Activated naive CD4-positive, alpha-beta T cell treated with anti-CD3 and anti-CD28 coated beads, Interleukin-2, amount 10 ng/mL, durations not matched to agents 7 days and 5 days (primary cell): ENCODE results near the gene ZFC3H1.
"Not testable (repeated sequence)": the region's sequence is repeated elsewhere in the genome, so short reads cannot be mapped to it uniquely, and the experiment has no call there.

Experiments
- CTCF ChIA-PET: fragments of 350-600 bp; sonication (Branson Sonifier 250); formaldehyde crosslinking; loops from one replicate; lab custom pipeline; 2021; ENCODE audit warnings: antibody characterized with exemption; lab: Charles Lee
- DNase-seq: peaks from one replicate; pipeline ENCODE4 v3.0.0-alpha.2; 2020
- H3K27ac Mint-ChIP-seq: one replicate; pipeline ENCODE4 v1.8.0; 2021; ENCODE audit warnings: mild to moderate bottlenecking, moderate library complexity, mixed read lengths
- H3K27me3 Mint-ChIP-seq: one replicate; pipeline ENCODE4 v1.8.0; 2021; ENCODE audit warnings: mild to moderate bottlenecking, mixed read lengths
- H3K36me3 Mint-ChIP-seq: one replicate; pipeline ENCODE4 v1.8.0; 2021; ENCODE audit warnings: mixed read lengths
- H3K4me1 Mint-ChIP-seq: one replicate; pipeline ENCODE4 v1.8.0; 2021; ENCODE audit warnings: mixed read lengths
- H3K4me3 Mint-ChIP-seq: one replicate; pipeline ENCODE4 v1.8.0; 2021; ENCODE audit warnings: mild to moderate bottlenecking, moderate library complexity, mixed read lengths
- H3K9me3 Mint-ChIP-seq: one replicate; pipeline ENCODE4 v1.8.0; 2021; ENCODE audit warnings: mixed read lengths

ZFC3H1 gene

GRCh38 chr12:71594214-71594948 lies 69.3 kb downstream of the ZFC3H1 start:
- no peak overlapping the region for H3K27ac Mint-ChIP-seq
- CTCF ChIA-PET = interaction anchor here (1.4 kb wide), 1 partner anchor 11 kb away, joined by 4 read pairs; no protein-coding TSS in a partner anchor
- H3K36me3 Mint-ChIP-seq = no peaks in the 10 kb centered on the region

GRCh38 chr12:71592841-71593240 lies 70.8 kb downstream of the ZFC3H1 start:
- no peaks in the 10 kb centered on the region for H3K4me1 Mint-ChIP-seq
- H3K27ac Mint-ChIP-seq = no peak overlapping the region
- H3K36me3 Mint-ChIP-seq = no peaks in the 10 kb centered on the region
- no peaks in the 10 kb centered on the region for H3K9me3 Mint-ChIP-seq
- no peak overlapping the region for H3K4me3 Mint-ChIP-seq
- no peak for DNase-seq
- H3K27me3 Mint-ChIP-seq = peaks cover 29% of the 10 kb centered on the region
- CTCF ChIA-PET = no interaction called here

More at GRCh38 chr12:71594214-71594948, 69.3 kb downstream of the ZFC3H1 start:
- H3K4me3 Mint-ChIP-seq = no peak overlapping the region
- peaks cover 29% of the 10 kb centered on the region for H3K27me3 Mint-ChIP-seq
- H3K9me3 Mint-ChIP-seq = peaks cover under 1% of the 10 kb centered on the region
- no peaks in the 10 kb centered on the region for H3K4me1 Mint-ChIP-seq
- no peak for DNase-seq

- Mint-ChIP-seq H3K27ac (no peak overlapping the region), H3K36me3 (no peaks in the 10 kb centered on the region), H3K27me3 (peaks cover 25% of the 10 kb centered on the region), H3K9me3 (no peaks in the 10 kb centered on the region), H3K4me1 (no peaks in the 10 kb centered on the region), H3K4me3 (no peak overlapping the region)
- CTCF ChIA-PET = no interaction called here
- DNase-seq = no peak
Measured at GRCh38 chr12:71591601-71592000, 72.0 kb downstream of the ZFC3H1 start.

GRCh38 chr12:71589478-71589881 lies 74.2 kb downstream of the ZFC3H1 start:
- no peak overlapping the region for H3K27ac Mint-ChIP-seq
- DNase-seq = no peak
- no peaks in the 10 kb centered on the region for H3K4me1 Mint-ChIP-seq
- no peaks in the 10 kb centered on the region for H3K36me3 Mint-ChIP-seq
- no peak overlapping the region for H3K4me3 Mint-ChIP-seq
- CTCF ChIA-PET = no interaction called here
- no peaks in the 10 kb centered on the region for H3K9me3 Mint-ChIP-seq
- peaks cover 16% of the 10 kb centered on the region for H3K27me3 Mint-ChIP-seq

- peaks cover 10% of the 10 kb centered on the region for H3K27me3 Mint-ChIP-seq
- CTCF ChIA-PET = no interaction called here
- H3K27ac Mint-ChIP-seq = no peak overlapping the region
- no peaks in the 10 kb centered on the region for H3K9me3 Mint-ChIP-seq
- no peak overlapping the region for H3K4me3 Mint-ChIP-seq
- no peaks in the 10 kb centered on the region for H3K4me1 Mint-ChIP-seq
- DNase-seq = no peak
- H3K36me3 Mint-ChIP-seq = no peaks in the 10 kb centered on the region
Measured at GRCh38 chr12:71587012-71587411, 76.6 kb downstream of the ZFC3H1 start.

- CTCF ChIA-PET = no interaction called here
- Mint-ChIP-seq H3K4me1 (no peaks in the 10 kb centered on the region), H3K27ac (no peak overlapping the region), H3K27me3 (peaks cover 5% of the 10 kb centered on the region), H3K4me3 (no peak overlapping the region), H3K36me3 (no peaks in the 10 kb centered on the region), H3K9me3 (no peaks in the 10 kb centered on the region)
- no peak for DNase-seq
Measured at GRCh38 chr12:71585218-71585617, 78.4 kb downstream of the ZFC3H1 start.

GRCh38 chr12:71584356-71584755 lies 79.3 kb downstream of the ZFC3H1 start:
- Mint-ChIP-seq H3K27ac (no peak overlapping the region), H3K27me3 (no peaks in the 10 kb centered on the region), H3K4me3 (no peak overlapping the region), H3K4me1 (no peaks in the 10 kb centered on the region), H3K9me3 (no peaks in the 10 kb centered on the region), H3K36me3 (no peaks in the 10 kb centered on the region)
- CTCF ChIA-PET = no interaction called here
- DNase-seq = no peak

- Mint-ChIP-seq H3K27ac (no peak overlapping the region), H3K9me3 (no peaks in the 10 kb centered on the region), H3K4me3 (no peak overlapping the region), H3K36me3 (no peaks in the 10 kb centered on the region), H3K27me3 (no peaks in the 10 kb centered on the region), H3K4me1 (no peaks in the 10 kb centered on the region)
- no peak for DNase-seq
- CTCF ChIA-PET = no interaction called here
Measured at GRCh38 chr12:71582925-71583324, 80.7 kb downstream of the ZFC3H1 start.

- Mint-ChIP-seq H3K27ac (no peak overlapping the region), H3K4me1 (no peaks in the 10 kb centered on the region), H3K9me3 (no peaks in the 10 kb centered on the region), H3K36me3 (no peaks in the 10 kb centered on the region), H3K4me3 (no peak overlapping the region), H3K27me3 (no peaks in the 10 kb centered on the region)
- DNase-seq = no peak
- CTCF ChIA-PET = no interaction called here
Measured at GRCh38 chr12:71581206-71581605, 82.4 kb downstream of the ZFC3H1 start.

GRCh38 chr12:71578694-71579258 lies 84.9 kb downstream of the ZFC3H1 start:
- Mint-ChIP-seq H3K27me3 (peaks cover 6% of the 10 kb centered on the region), H3K27ac (no peak overlapping the region), H3K9me3 (no peaks in the 10 kb centered on the region), H3K36me3 (no peaks in the 10 kb centered on the region), H3K4me3 (no peak overlapping the region), H3K4me1 (no peaks in the 10 kb centered on the region)
- CTCF ChIA-PET = no interaction called here
- no peak for DNase-seq

- Mint-ChIP-seq H3K27ac (no peak overlapping the region), H3K9me3 (no peaks in the 10 kb centered on the region), H3K27me3 (peaks cover 10% of the 10 kb centered on the region), H3K36me3 (no peaks in the 10 kb centered on the region), H3K4me3 (no peak overlapping the region), H3K4me1 (no peaks in the 10 kb centered on the region)
- CTCF ChIA-PET = interaction anchor here (1.0 to 1.3 kb wide), 2 partner anchors 151 to 171 kb away, joined by 3 read pairs; no protein-coding TSS in a partner anchor
- DNase-seq = no peak
Measured at GRCh38 chr12:71576496-71576895, 87.2 kb downstream of the ZFC3H1 start.

- H3K27ac Mint-ChIP-seq, H3K4me1 Mint-ChIP-seq, CTCF ChIA-PET, H3K9me3 Mint-ChIP-seq, H3K36me3 Mint-ChIP-seq, DNase-seq, H3K4me3 Mint-ChIP-seq: not testable (repeated sequence)
- H3K27me3 Mint-ChIP-seq = peaks cover 13% of the 10 kb centered on the region
Measured at GRCh38 chr12:71569885-71570284, 93.8 kb downstream of the ZFC3H1 start.

- CTCF ChIA-PET = no interaction called here
- no peaks in the 10 kb centered on the region for H3K4me1 Mint-ChIP-seq
- peaks cover 6% of the 10 kb centered on the region for H3K27me3 Mint-ChIP-seq
- H3K4me3 Mint-ChIP-seq = no peak overlapping the region
- H3K36me3 Mint-ChIP-seq = no peaks in the 10 kb centered on the region
- H3K27ac Mint-ChIP-seq = no peak overlapping the region
- DNase-seq = no peak
- H3K9me3 Mint-ChIP-seq = no peaks in the 10 kb centered on the region
Measured at GRCh38 chr12:71567537-71567936, 96.1 kb downstream of the ZFC3H1 start.

- H3K9me3 Mint-ChIP-seq = no peaks in the 10 kb centered on the region
- H3K4me1 Mint-ChIP-seq = no peaks in the 10 kb centered on the region
- peaks cover 3% of the 10 kb centered on the region for H3K27me3 Mint-ChIP-seq
- H3K4me3 Mint-ChIP-seq = no peak overlapping the region
- no peak overlapping the region for H3K27ac Mint-ChIP-seq
- no peak for DNase-seq
- H3K36me3 Mint-ChIP-seq = no peaks in the 10 kb centered on the region
- CTCF ChIA-PET = no interaction called here
Measured at GRCh38 chr12:71566655-71567054, 97.0 kb downstream of the ZFC3H1 start.

GRCh38 chr12:71565535-71565934 lies 98.1 kb downstream of the ZFC3H1 start:
- CTCF ChIA-PET = interaction anchor here (1.2 kb wide), 1 partner anchor 13 kb away, joined by 3 read pairs; no protein-coding TSS in a partner anchor
- H3K4me3 Mint-ChIP-seq = no peak overlapping the region
- H3K27me3 Mint-ChIP-seq = no peaks in the 10 kb centered on the region
- no peak overlapping the region for H3K27ac Mint-ChIP-seq
- DNase-seq = no peak
- H3K4me1 Mint-ChIP-seq = no peaks in the 10 kb centered on the region
- H3K9me3 Mint-ChIP-seq = no peaks in the 10 kb centered on the region
- H3K36me3 Mint-ChIP-seq = no peaks in the 10 kb centered on the region
